ENCODE measurements around the gene PSORS1C2. TPM values are rescaled to one million over a fixed set of nuclear protein-coding genes. Genes with fewer than 3 reads are reported as not detected.
"Not testable (repeated sequence)": the region's sequence is repeated elsewhere in the genome, so short reads cannot be mapped to it uniquely, and the experiment has no call there.

Gene PSORS1C2
- not detected for total RNA-seq
- long read RNA-seq, result 0 reads

GRCh38 chr6:31138982-31139381 lies at the start of gene PSORS1C2:
PSORS1C2 (minus strand) TSS chr6:31139066; CDS start chr6:31139026, 40 bp downstream.
- intact Hi-C loops (cut with DNase I), result no loop called here

GRCh38 chr6:31187780-31188194 lies 48.9 kb upstream of the PSORS1C2 start:
- DNase-seq (ENCODE audit: low spot score), result no peak
- intact Hi-C loops (cut with DNase I), result no loop called here

More at GRCh38 chr6:31138982-31139381, at the start of gene PSORS1C2:
- DNase-seq (ENCODE audit: low spot score), result no peak

GRCh38 chr6:31186052-31186734 lies 47.3 kb upstream of the PSORS1C2 start:
- intact Hi-C loops (cut with DNase I), result no loop called here
- DNase-seq (ENCODE audit: low spot score), result peak; percentile 86

DNA sequence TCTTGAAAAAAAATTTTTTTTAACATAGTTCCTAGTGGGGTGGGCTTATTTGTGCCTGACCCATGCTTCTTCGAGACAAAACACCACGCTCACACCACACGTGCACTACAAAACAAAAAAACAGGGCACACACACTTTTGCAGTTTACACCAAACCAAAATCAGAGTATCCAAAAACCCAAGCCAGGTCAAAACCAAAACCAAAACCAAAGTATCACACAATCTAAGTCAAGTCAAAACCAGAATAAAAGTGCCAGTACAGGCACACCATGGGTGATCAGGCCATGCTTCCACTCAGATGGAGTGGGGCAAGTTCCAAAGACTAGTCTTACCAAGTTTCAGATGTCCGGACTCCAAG lies 46.8 kb upstream of the PSORS1C2 start:
- intact Hi-C loops (cut with DNase I); DNase-seq (ENCODE audit: low spot score): not testable (repeated sequence)

- intact Hi-C loops (cut with DNase I); DNase-seq (ENCODE audit: low spot score): not testable (repeated sequence)
These were observed 45.0 kb upstream of the PSORS1C2 start for GRCh38 chr6:31183859-31184258.

- DNase-seq (ENCODE audit: low spot score); intact Hi-C loops (cut with DNase I): not testable (repeated sequence)
These were observed 44.4 kb upstream of the PSORS1C2 start for GRCh38 chr6:31183287-31183686.

DNA sequence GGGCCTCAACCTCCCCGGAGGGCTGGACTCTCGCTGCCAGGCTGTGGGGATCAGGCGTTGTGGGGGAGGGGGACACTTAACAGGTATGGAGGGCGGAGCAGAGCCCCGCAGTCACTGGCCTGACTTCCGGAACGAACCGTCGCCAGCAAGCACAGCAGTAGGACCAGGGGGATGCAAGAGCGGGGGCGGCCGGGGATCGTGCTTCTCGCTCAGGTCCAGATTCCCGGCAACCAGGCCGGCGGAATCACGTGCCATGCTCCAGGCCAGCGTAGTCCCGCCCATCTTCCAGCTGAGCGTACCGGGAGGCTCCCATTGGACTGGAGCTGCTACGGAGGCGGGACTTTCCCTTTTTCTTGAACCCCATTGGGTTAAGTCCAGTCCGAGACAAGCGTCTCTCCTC lies 41.6 kb upstream of the PSORS1C2 start:
- intact Hi-C loops (cut with DNase I), result no loop called here

DNA sequence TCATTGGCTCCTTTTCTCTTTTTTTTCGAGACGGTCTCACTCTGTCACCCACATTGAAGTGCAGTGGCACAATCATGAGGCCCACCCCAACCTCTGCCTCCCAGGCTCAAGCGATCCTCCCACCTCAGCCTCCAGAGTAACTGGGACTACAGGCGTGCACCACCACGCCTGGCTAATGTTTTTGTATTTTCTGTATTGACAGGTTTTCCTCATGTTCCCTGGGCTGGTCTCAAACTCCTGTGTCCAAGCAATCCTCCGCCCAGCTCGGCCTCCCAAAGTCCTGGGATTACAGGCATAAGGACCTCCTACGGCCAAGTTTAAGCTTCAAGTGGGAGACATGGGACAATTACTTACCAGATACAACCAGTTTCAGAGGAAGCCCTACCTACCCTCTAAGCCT lies 41.0 kb upstream of the PSORS1C2 start:
- DNase-seq (ENCODE audit: low spot score), result no peak
- intact Hi-C loops (cut with DNase I), result no loop called here

More for the DNA sequence above, 41.6 kb upstream of the PSORS1C2 start:
- DNase-seq (ENCODE audit: low spot score), result no peak

- intact Hi-C loops (cut with DNase I), result no loop called here
- DNase-seq (ENCODE audit: low spot score), result no peak
These were observed 40.1 kb upstream of the PSORS1C2 start for GRCh38 chr6:31179042-31179386.

- intact Hi-C loops (cut with DNase I), result no loop called here
- DNase-seq (ENCODE audit: low spot score), result no peak
These were observed 39.5 kb upstream of the PSORS1C2 start for GRCh38 chr6:31178143-31179041.

DNA sequence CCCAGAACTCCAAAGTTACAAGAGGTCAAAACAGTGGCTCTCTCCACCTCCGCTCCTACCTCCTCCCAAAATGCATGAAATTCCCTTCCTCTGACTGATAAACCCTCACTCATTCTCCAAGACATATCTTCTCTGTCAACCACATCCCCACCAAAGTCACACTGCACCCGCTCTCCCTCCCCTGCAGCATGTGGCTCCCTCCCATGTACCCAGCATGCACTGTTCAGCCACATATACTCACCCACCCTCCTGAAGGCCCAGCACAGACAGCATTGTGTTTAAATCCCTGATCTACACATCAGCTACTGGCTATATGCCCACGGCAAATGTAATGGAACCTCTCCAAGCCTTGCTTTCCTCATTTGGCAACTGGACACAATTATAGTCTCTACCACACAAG lies 37.1 kb upstream of the PSORS1C2 start:
- intact Hi-C loops (cut with DNase I), result no loop called here

GRCh38 chr6:31174378-31174777 lies 35.5 kb upstream of the PSORS1C2 start:
- intact Hi-C loops (cut with DNase I), result no loop called here
- no peak for DNase-seq (ENCODE audit: low spot score)

More for the DNA sequence above, 37.1 kb upstream of the PSORS1C2 start:
- DNase-seq (ENCODE audit: low spot score), result no peak

- DNase-seq (ENCODE audit: low spot score), result no peak
- intact Hi-C loops (cut with DNase I), result no loop called here
These were observed 34.5 kb upstream of the PSORS1C2 start for GRCh38 chr6:31173406-31173805.

- intact Hi-C loops (cut with DNase I), result no loop called here
- DNase-seq (ENCODE audit: low spot score), result no peak
These were observed 34.1 kb upstream of the PSORS1C2 start for GRCh38 chr6:31172973-31173384.

- no peak for DNase-seq (ENCODE audit: low spot score)
- intact Hi-C loops (cut with DNase I), result no loop called here
These were observed 33.4 kb upstream of the PSORS1C2 start for GRCh38 chr6:31171931-31172905.

DNA sequence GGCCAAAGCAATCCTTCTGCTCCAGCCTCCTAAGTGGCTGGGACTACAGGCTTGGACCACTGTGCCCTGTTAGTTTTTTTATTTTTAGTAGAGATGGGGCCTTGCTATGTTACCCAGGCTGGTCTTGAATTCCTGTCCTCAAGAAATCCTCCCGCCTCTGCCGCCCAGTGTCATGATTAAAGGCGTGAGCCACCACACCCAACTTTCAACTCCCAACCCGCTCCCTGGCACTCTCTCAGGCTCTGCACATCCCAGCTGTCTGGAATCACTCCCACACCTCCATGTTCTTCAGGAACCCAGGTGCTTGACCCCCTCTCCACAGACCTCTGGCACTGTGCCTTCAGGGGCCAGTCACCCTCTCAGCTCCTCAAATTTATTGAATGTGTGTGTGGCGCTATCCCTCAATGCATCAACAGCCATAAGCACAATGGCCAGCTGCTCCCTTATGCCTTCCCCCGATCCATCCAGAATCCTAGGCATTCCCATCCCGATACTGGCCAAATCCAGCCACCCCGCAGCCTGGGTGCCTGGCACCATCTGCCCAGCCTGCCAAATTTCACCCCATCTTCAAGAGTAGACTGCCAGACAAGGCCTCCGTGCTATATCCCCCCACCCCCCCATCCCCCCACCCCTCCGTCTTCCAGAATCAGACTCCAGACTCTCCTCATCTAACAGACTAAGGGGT lies 32.3 kb upstream of the PSORS1C2 start:
- intact Hi-C loops (cut with DNase I), result no loop called here
- DNase-seq (ENCODE audit: low spot score), result no peak

GRCh38 chr6:31170600-31170881 lies 31.7 kb upstream of the PSORS1C2 start, which contains the start of gene POU5F1:
POU5F1 (minus strand) TSS chr6:31170682; CDS start chr6:31170620, 62 bp downstream.
- DNase-seq (ENCODE audit: low spot score), result no peak

GRCh38 chr6:31169858-31170599 lies 31.2 kb upstream of the PSORS1C2 start:
- intact Hi-C loops (cut with DNase I); DNase-seq (ENCODE audit: low spot score): not testable (repeated sequence)

More at GRCh38 chr6:31170600-31170881, 31.7 kb upstream of the PSORS1C2 start, which contains the start of gene POU5F1:
- intact Hi-C loops (cut with DNase I), result no loop called here

All from cardiac septum (tissue), 1 donor.